Measurements from ENCODE around the gene VCPKMT.

- TF ChIP-seq, protein P1, sequence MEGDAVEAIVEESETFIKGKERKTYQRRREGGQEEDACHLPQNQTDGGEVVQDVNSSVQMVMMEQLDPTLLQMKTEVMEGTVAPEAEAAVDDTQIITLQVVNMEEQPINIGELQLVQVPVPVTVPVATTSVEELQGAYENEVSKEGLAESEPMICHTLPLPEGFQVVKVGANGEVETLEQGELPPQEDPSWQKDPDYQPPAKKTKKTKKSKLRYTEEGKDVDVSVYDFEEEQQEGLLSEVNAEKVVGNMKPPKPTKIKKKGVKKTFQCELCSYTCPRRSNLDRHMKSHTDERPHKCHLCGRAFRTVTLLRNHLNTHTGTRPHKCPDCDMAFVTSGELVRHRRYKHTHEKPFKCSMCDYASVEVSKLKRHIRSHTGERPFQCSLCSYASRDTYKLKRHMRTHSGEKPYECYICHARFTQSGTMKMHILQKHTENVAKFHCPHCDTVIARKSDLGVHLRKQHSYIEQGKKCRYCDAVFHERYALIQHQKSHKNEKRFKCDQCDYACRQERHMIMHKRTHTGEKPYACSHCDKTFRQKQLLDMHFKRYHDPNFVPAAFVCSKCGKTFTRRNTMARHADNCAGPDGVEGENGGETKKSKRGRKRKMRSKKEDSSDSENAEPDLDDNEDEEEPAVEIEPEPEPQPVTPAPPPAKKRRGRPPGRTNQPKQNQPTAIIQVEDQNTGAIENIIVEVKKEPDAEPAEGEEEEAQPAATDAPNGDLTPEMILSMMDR (IDR thresholded peaks at IDR 0.05), result no peak
- no peak for TF ChIP-seq POLR2A (IDR thresholded peaks at IDR 0.05)
These were observed 8.5 kb downstream of the VCPKMT start for GRCh38 chr14:50107850-50108249.

All from esophagus squamous epithelium (tissue), 4 donors.